GM12891 (cell line): ENCODE results near the gene SLITRK6.

Experiments used
- POLR2A ChIP-seq: IDR thresholded peaks from 2 replicates; pipeline ENCODE4 v1.6.1; 2011; ENCODE audit warnings: low read depth, low read length, control low read depth
- POLR2AphosphoS5 ChIP-seq: IDR thresholded peaks from 2 replicates; pipeline ENCODE4 v1.6.1; 2011; ENCODE audit warnings: low read depth, low read length, control low read depth
- SPI1 ChIP-seq: IDR thresholded peaks from 2 replicates; pipeline ENCODE4 v1.6.1; 2011; ENCODE audit warnings: low read depth, low read length, control low read depth

GRCh38 chr13:85808811-85809210 lies 9.6 kb upstream of the SLITRK6 start:
- no peak for TF ChIP-seq POLR2A
- no peak for TF ChIP-seq POLR2AphosphoS5
- TF ChIP-seq SPI1, result no peak
